ENCODE results near the gene GSTM1.
"Not testable (repeated sequence)": the region's sequence is repeated elsewhere in the genome, so short reads cannot be mapped to it uniquely, and the experiment has no call there.

The GSTM1 gene

GRCh38 chr1:109660691-109661026, 27.0 kb upstream of the GSTM1 start:
- DNase-seq: not testable (repeated sequence)

- DNase-seq: no peak
These were observed 26.2 kb upstream of the GSTM1 start for GRCh38 chr1:109661391-109661790.

GRCh38 chr1:109664671-109665070, 22.9 kb upstream of the GSTM1 start:
- no peak for DNase-seq

GRCh38 chr1:109667452-109668122, 20.0 kb upstream of the GSTM1 start, which contains the start of gene GSTM2:
Gene GSTM2, plus strand, starts transcription at chr1:109668057. Its CDS starts 59 bp downstream, at chr1:109668116.
- peak; percentile 6 for DNase-seq

- no peak for DNase-seq
These were observed 19.4 kb upstream of the GSTM1 start for GRCh38 chr1:109668123-109668775.

GRCh38 chr1:109669246-109669948, 18.2 kb upstream of the GSTM1 start:
- no peak for DNase-seq

- DNase-seq: not testable (repeated sequence)
These were observed 17.7 kb upstream of the GSTM1 start for GRCh38 chr1:109669949-109670302.

GRCh38 chr1:109671067-109671466, 16.6 kb upstream of the GSTM1 start:
- DNase-seq: no peak

GRCh38 chr1:109673861-109674260, 13.8 kb upstream of the GSTM1 start:
- not testable (repeated sequence) for DNase-seq

GRCh38 chr1:109676683-109677381, 10.8 kb upstream of the GSTM1 start:
- DNase-seq: not testable (repeated sequence)

- DNase-seq: no peak
These were observed 10.2 kb upstream of the GSTM1 start for GRCh38 chr1:109677459-109677858.

GRCh38 chr1:109678637-109679036, 9.0 kb upstream of the GSTM1 start:
- DNase-seq: not testable (repeated sequence)

- DNase-seq: not testable (repeated sequence)
These were observed 2.8 kb upstream of the GSTM1 start for GRCh38 chr1:109684777-109685176.

GRCh38 chr1:109685399-109685798, 2.2 kb upstream of the GSTM1 start:
- DNase-seq: not testable (repeated sequence)

GRCh38 chr1:109685890-109686289, 1.7 kb upstream of the GSTM1 start:
- DNase-seq: not testable (repeated sequence)

- not testable (repeated sequence) for DNase-seq
These were observed 508 bp upstream of the GSTM1 start for GRCh38 chr1:109687109-109687508.

- DNase-seq: no peak
These were observed 2.3 kb downstream of the GSTM1 start for GRCh38 chr1:109689844-109690405.

GRCh38 chr1:109691759-109692158, 4.1 kb downstream of the GSTM1 start:
- DNase-seq: no peak

GRCh38 chr1:109694400-109694799, 6.8 kb downstream of the GSTM1 start:
- not testable (repeated sequence) for DNase-seq

GRCh38 chr1:109695138-109695537, 7.5 kb downstream of the GSTM1 start:
- DNase-seq: not testable (repeated sequence)

- DNase-seq: no peak
These were observed 9.4 kb downstream of the GSTM1 start for GRCh38 chr1:109697066-109697465.

- DNase-seq: not testable (repeated sequence)
These were observed 10.2 kb downstream of the GSTM1 start for GRCh38 chr1:109697861-109698260.

- DNase-seq: not testable (repeated sequence)
These were observed 15.3 kb downstream of the GSTM1 start for GRCh38 chr1:109702940-109703339.

Data from NCI-H524 treated with DMSO at 0.1 percent for 48 hours (cell line).